Ovary (tissue), 3 donors: ENCODE results near the gene PCDHGB1.

ENCODE experiments used
- CTCF ChIP-seq, 3 donors: fragments of 450-650 bp in 2 of 3; fragments of 200-600 bp in 1 of 3; IDR thresholded peaks; one replicate each; pipeline versions ENCODE4 v1.5.1 to v1.8.0; 2016 to 2022; ENCODE audit warnings: antibody characterized with exemption in 3 of 3, mild to moderate bottlenecking in 1 of 3
- POLR2A ChIP-seq: fragments of 450-650 bp; IDR thresholded peaks from one replicate; pipeline ENCODE4 v1.6.1; 2017; ENCODE audit warnings: antibody characterized with exemption, mild to moderate bottlenecking, moderate library complexity
- donor health status: DM: no; HTN: no; CAD: no.

GRCh38 chr5:141356950-141357349 is 7.1 kb downstream of the PCDHGB1 start:
- TF ChIP-seq CTCF (IDR thresholded peaks at IDR 0.05) (no peak), POLR2A (no peak)
